GM21619 (cell line): ENCODE data around the gene KIAA1958.

ENCODE experiments used
- ATAC-seq: cut with Tn5 transposase; IDR thresholded peaks from one replicate; pipeline ENCODE4 v1.9.1; 2021; ENCODE audit not compliant: unreplicated experiment

The KIAA1958 gene, protein sequence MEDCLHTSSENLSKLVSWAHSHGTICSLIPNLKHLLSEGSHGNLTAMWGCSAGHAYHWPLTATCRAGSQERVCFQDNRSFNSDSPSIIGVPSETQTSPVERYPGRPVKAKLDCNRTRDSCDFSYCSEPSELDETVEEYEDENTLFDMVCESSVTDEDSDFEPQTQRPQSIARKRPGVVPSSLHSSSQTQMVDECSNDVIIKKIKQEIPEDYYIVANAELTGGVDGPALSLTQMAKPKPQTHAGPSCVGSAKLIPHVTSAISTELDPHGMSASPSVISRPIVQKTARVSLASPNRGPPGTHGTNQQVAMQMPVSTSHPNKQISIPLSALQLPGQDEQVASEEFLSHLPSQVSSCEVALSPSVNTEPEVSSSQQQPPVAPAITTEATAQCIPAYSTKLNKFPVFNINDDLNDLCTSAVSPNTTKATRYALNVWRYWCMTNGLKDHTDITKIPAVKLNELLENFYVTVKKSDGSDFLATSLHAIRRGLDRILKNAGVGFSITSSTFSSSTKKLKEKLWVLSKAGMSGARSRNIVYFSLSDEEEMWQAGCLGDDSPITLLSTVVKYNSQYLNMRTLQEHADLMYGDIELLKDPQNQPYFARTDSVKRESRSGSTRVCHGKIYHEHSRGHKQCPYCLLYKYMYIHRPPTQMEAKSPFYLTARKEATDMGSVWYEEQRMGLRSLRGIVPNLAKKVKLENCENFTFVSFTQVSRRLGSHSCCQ

DNA sequence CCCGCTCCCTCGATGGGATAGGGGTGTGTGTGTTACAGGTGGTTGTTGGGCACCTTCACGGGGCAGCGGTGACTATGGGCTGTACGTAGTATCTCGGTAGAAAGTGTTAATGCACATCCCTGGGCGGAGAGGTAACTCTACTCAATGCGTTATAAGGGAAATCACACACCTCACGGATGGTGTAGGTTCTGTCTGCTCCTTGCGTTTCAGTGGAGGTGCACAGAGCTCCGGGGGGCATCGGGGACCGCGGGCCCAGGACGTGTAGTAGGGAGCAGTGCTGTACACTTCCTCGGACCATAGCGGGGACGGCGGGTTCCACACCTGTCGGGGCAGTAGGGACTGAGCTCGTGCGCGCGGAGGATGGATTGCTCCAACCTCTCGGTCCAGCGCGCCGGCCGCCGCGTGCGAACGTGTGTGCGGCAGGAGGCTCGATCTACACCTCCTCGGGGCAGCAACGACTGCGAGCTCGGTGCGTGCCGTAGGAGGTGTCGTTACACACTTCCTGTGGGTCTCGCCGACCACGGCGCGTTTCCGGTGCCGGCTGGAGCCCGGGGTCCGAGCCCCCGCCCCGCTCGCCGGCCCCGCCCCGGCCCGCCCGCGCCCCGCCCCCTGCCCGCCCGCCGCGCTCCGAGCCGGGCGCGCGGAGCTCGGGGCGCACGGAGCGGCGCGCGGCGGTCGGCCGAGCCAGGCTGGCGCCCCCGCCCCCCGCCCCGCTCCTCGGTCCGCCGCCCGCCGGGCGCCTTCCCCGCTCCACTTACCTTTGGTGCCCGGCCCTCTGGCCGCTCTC lies at the start of gene KIAA1958:
TSS of gene KIAA1958 (plus strand) at position 607 of the 787 bp plus-strand sequence. CDS start 87,254 bp downstream, outside the sequence.
- ATAC-seq, result peak; percentile 90

DNA sequence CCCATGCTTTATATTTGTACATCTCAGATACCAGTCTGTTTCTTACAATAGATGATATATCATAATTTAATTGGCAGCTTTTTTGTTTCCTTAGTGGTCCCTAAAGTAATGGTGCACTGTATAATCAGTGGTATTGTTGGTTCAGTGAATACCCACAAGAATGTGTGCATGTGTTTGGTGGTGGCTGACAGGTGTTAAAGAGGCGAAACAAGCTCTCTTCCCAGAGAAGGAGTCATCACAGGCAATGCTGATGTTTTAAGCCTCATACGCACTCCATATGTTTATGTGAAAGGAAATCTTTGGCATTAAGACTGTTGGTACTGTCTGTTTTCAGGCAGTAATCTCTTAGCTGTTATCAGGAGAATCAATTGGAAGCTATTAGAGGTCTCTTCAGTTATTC lies 49.2 kb upstream of the KIAA1958 start:
- no peak for ATAC-seq

GRCh38 chr9:112439171-112439570 lies 47.5 kb upstream of the KIAA1958 start:
- ATAC-seq, result no peak

GRCh38 chr9:112439825-112440224 lies 46.8 kb upstream of the KIAA1958 start:
- no peak for ATAC-seq

DNA sequence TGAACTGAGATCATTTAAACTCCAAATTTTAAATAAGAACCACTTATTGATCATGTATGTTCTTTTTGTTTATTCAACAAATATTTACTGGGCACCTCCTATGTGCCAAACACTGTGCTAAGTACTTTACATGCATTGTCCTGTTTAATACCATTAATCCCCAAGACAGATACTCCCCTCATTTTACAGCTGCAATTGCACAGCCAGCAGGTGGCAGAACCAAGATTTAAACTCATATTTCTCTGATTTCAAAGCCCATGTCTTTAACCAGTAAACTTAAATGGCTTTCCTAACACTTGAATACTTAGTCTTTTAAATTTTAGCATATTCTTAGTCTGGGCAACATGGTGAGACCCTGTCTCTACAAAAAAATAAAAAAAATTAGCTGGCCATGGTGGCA lies 43.4 kb upstream of the KIAA1958 start:
- no peak for ATAC-seq

GRCh38 chr9:112443636-112444035 lies 43.0 kb upstream of the KIAA1958 start:
- ATAC-seq, result no peak

DNA sequence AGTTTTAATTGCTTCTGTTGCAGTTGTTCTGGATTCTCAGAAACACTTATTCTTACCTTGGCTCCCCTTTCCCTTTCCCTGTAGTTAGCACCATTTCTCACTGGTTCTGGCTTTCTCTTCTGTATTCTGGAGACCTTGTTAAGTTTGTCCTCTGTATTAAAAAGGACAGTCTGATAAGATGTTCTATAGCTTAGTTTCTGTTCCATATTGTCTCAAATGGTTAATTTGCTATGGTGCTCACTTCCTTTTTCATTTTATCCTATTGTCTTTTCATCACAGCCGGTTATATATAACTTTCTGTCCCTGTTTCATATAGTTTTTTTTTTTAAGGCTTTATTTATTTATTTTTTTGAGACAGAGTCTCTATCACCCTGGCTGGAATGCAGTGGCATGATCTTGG lies 41.4 kb upstream of the KIAA1958 start:
- no peak for ATAC-seq

DNA sequence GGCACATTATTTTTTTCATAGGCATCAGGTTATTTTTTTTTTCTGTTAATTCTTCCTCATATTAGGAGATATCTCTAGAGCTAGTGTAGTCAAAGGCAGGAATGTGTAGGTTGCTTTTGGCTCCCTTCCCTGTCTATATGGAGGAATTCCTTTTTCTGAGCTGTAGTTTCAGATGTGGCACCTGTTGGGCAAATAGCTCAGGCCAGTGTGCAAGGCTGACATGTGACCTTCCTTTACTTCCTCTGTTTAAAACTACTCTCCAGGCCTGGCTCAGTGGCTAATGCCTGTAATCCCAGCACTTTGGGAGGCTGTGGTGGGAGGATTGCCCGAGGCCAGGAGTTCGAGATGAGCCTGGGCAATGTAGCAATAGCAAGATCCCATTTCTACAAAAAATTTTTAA lies 40.5 kb upstream of the KIAA1958 start:
- no peak for ATAC-seq

DNA sequence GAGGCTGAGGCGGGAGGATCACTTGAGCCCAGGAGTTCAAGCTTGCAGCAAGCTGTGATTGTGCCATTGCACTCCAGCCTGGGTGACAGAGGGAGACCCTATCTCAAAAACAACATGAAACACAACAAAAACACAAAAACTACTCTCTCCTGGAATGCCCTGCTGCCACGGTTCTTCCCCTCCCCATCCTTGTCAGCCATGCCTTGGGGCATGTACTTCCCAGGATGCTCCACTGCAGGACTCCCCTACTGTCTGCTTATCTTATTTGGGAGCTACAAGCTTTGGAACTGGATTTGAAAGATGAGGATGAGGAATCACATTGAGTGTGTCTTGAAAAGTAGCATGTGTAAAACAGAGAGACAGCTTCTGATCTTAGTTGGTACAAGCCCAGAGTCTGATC lies 40.1 kb upstream of the KIAA1958 start:
- ATAC-seq, result no peak

- no peak for ATAC-seq
These were observed 39.3 kb upstream of the KIAA1958 start for GRCh38 chr9:112447283-112447761.

DNA sequence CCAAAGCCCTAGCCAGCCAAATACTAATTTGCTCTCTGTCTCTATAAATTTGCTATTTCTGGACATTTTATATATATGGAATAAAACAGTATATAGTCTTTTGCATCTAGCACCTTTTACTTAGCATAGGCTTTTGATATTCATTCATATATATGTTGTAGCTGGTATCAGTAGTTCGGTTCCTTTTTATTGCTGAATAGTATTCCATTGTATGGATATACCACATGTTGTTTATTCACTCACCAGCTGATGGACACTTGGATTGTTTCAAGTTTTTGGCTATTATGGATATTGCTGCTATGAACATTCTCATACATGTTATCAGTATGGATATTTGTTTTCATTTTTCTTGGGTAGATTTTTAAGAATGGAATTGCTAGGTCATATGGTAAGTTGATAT lies 23.8 kb upstream of the KIAA1958 start:
- no peak for ATAC-seq

DNA sequence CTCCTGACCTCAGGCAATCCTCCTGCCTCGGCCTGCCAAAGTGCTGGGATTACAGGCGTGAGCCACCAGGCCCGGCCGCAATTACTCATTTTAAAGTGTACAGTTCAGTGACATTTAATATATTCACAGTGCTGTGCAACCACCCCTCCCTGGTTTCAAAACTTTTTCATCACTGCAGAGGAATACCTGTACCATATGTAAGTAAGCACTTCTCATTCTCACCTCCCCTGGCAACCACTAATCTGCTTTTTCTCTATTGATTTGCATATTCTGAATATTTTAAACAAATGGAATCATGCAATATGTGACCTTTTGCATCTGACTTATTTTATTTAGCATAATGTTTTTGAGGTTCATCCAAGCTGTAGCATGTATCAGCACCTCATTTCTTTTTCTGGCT lies 21.3 kb upstream of the KIAA1958 start:
- no peak for ATAC-seq

DNA sequence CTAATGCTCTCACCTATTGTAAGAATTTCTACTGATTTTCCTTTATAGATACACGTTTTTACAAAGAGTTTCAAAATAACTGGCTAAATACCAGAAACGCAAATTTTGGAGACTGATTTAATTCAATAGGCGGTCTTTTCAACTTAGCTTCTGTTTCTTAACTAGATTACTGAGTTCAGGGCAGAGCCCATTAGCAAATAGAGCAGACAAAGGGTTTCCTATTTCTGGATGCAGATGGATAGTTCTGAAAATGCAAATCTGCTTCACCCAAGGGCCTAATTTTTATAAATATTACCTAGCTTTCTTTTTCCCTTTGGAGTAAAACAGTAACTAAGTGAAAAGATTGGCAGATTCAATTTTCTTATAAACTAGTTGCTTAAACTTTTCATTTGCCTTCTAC lies 13.6 kb upstream of the KIAA1958 start:
- ATAC-seq, result no peak

DNA sequence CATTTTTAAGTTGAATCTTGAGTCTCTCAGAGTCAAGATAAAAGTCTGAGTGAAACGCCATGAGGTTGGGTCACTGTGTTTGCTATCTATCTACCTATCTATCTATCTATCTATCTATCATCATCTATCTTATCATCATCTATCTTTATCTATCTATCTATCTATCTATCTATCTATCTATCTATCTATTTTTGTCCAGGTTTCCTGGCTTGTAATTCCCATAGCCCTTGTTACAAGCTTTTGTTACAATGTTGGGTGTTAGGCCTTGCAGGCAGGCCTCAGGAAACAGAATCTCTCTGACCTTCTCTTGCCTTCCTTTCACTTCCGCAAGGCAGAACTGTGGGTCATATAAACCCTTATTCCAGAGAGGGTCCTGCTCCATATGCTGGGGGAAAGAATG lies 12.6 kb upstream of the KIAA1958 start:
- ATAC-seq, result no peak

DNA sequence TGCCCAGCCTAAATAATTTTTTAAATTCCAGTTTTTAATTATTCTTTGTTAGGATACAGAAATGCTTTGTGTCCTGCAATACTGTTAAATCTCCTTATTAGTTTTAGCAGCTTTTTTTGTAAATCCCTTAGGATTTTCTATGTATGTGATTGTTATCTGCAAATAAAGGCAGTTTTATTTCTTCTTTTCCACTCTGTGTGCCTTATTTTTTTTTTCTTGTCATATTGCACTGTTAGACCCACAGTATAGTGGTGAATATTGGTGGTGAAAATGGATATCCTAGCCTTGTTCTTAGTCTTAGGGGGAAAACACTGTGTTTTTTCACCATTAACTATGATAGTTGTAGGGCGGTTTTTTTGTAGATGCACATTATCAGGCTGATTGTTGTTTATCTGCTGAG lies 11.3 kb upstream of the KIAA1958 start:
- ATAC-seq, result no peak

DNA sequence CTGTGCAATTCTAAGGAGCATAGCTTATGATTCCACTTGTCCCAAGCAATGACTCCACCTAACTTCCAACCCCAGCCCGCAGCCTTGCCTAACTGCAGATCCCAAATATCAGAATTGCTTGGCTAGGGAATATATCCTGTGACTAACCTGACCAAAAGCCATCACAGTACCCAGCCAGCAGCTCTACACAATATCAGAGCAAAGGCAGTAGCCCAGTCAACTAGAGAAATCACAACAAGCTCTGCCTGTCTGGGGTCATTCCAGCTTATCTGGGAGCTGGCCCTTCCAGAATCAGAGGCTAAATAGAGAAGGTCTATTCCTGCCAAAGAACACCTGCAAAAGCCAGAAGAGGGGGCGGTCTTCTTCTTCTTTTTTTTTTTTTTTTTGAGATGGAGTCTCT lies 9.3 kb upstream of the KIAA1958 start:
- no peak for ATAC-seq

GRCh38 chr9:112479221-112479620 lies 7.4 kb upstream of the KIAA1958 start:
- no peak for ATAC-seq

DNA sequence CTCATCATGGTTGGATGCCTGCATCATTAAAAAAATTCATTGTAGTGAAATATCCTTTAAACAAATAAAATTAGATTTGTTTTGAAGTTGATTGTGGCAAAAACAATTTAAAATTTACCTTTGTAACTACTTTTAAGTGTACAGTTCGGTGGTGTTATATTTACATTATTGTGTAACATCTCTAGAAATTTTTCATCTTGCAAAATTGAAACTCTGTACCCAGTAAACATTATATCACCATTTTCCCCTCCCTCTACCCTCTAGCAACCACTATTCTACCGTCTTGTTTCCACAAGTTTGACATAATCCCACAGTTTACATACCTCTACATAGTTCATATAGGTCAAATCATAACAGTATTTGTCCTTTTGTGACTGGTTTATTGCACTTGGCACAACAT lies 2.0 kb upstream of the KIAA1958 start:
- ATAC-seq, result no peak

DNA sequence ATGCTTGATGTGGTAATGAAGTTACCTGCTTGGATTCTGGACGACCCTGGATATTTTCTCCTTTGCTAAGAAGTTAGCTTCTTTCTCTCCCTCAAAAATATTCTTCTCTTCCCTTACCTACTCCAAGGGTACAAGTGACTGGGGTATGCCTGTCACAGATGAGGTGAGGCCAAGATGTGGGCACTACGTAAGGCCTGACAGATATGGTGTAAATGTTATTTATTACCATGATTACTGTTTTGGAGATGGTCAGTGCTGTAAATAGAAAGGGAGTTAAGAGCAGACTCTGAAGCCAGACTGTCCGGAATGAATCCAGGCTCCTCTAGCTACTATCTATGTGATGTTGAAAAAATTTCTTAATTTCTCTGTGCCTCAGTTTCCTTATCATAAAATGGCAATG lies 1.1 kb upstream of the KIAA1958 start:
- no peak for ATAC-seq

- peak; percentile 44 for ATAC-seq
These were observed 576 bp downstream of the KIAA1958 start for GRCh38 chr9:112487008-112487798.
